PC-3 (cell line): ENCODE data around the gene NTN5. TPM values are rescaled to one million over a fixed set of nuclear protein-coding genes. Genes with fewer than 3 reads are reported as not detected.
"Not testable (repeated sequence)": the region's sequence is repeated elsewhere in the genome, so short reads cannot be mapped to it uniquely, and the experiment has no call there.

Source experiments
- ATAC-seq: fragments of 200-7000 bp; cut with Tn5 transposase; 2 replicates; pipeline ENCODE4 v1.9.1; 2020; ENCODE audit warnings: mild to moderate bottlenecking, moderate library complexity
- BruUV-seq: library from RNA; stranded (reverse); fragments of 400-500 nt; replicated peaks from 2 replicates; lab custom pipeline; 2021; lab: Mats Ljungman, UMichigan
- CTCF ChIA-PET: fragments of 300-600 bp; sonication (Branson Sonifier 250); formaldehyde crosslinking; loops from one replicate; lab custom pipeline; 2022; ENCODE audit warnings: antibody characterized with exemption; lab: Charles Lee
- POLR2A ChIA-PET: fragments of 300-600 bp; sonication (Branson Sonifier 250); formaldehyde crosslinking; loops from one replicate; lab custom pipeline; 2022; ENCODE audit warnings: antibody characterized with exemption; ENCODE audit not compliant: unreplicated experiment; lab: Charles Lee
- DNase-seq: peaks from one replicate; pipeline ENCODE4 v3.0.0-alpha.2; 2015
- H2AFZ ChIP-seq: fragments of 300-600 bp; sonication (generic); 2 replicates; pipeline ENCODE4 v1.6.0; 2016; ENCODE audit warnings: antibody characterized with exemption, low read length
- H3F3A ChIP-seq: fragments of 300-600 bp; sonication (generic); one replicate; pipeline ENCODE4 v1.6.0; 2017; ENCODE audit warnings: antibody characterized with exemption, low read length, control low read depth, mild to moderate bottlenecking; ENCODE audit not compliant: unreplicated experiment
- H3K27ac ChIP-seq: fragments of 300-600 bp; sonication (generic); 2 replicates; pipeline ENCODE4 v1.5.1; 2016; ENCODE audit warnings: mild to moderate bottlenecking, low read length
- H3K27me3 ChIP-seq: fragments of 300-600 bp; sonication (generic); 2 replicates; pipeline ENCODE4 v1.6.1; 2016; ENCODE audit warnings: low read length, mixed read lengths
- H3K36me3 ChIP-seq: fragments of 300-600 bp; sonication (generic); 2 replicates; pipeline ENCODE4 v1.6.1; 2016; ENCODE audit warnings: low read depth, mixed run types, low read length, mixed read lengths
- H3K4me1 ChIP-seq: fragments of 300-600 bp; sonication (generic); 2 replicates; pipeline ENCODE4 v1.5.1; 2016; ENCODE audit warnings: low read length; ENCODE audit not compliant: insufficient read depth
- H3K4me2 ChIP-seq: fragments of 300-600 bp; sonication (generic); 2 replicates; pipeline ENCODE4 v1.6.0; 2016; ENCODE audit warnings: low read length
- H3K4me3 ChIP-seq: fragments of 300-600 bp; sonication (generic); 2 replicates; pipeline ENCODE4 v1.5.1; 2016; ENCODE audit warnings: mild to moderate bottlenecking, low read length, mixed read lengths
- H3K79me2 ChIP-seq: fragments of 300-600 bp; sonication (generic); 2 replicates; pipeline ENCODE4 v1.6.1; 2017; ENCODE audit warnings: low read length, mixed read lengths
- H3K9ac ChIP-seq: fragments of 300-600 bp; sonication (generic); 2 replicates; pipeline ENCODE4 v1.6.0; 2016; ENCODE audit warnings: mild to moderate bottlenecking, low read length
- H3K9me2 ChIP-seq: fragments of 300-600 bp; sonication (generic); replicated peaks from 2 replicates; pipeline ENCODE4 v1.6.1; 2016; ENCODE audit warnings: mixed run types, low read length, mixed read lengths
- H3K9me3 ChIP-seq: fragments of 300-600 bp; sonication (generic); 2 replicates; pipeline ENCODE4 v1.6.1; 2016; ENCODE audit warnings: low read length, mixed read lengths
- H4K20me1 ChIP-seq: fragments of 300-600 bp; sonication (generic); 2 replicates; pipeline ENCODE4 v1.6.1; 2016; ENCODE audit warnings: low read length, mixed read lengths
- CTCF ChIP-seq: fragments of 300-600 bp; sonication (generic); conservative IDR thresholded peaks from 2 replicates; pipeline ENCODE4 v1.5.1; 2017; ENCODE audit warnings: antibody characterized with exemption, low read depth, mild to moderate bottlenecking, low read length
- EZH2 ChIP-seq: fragments of 300-600 bp; sonication (generic); IDR thresholded peaks from one replicate; pipeline ENCODE4 v1.6.1; 2017; ENCODE audit warnings: antibody characterized with exemption, mild to moderate bottlenecking, low read length; ENCODE audit not compliant: unreplicated experiment
- EZH2phosphoT487 ChIP-seq: fragments of 300-600 bp; sonication (generic); IDR thresholded peaks from 2 replicates; pipeline ENCODE4 v1.6.1; 2018; ENCODE audit warnings: mild to moderate bottlenecking, antibody characterized with exemption, low read length, borderline replicate concordance
- intact Hi-C: fragments of 100-400 bp; cut with micrococcal nuclease; formaldehyde crosslinking; loops from 2 replicates; pipeline ENCODE4 v1.9.0; 2023
- total RNA-seq: library from RNA; depleted of rRNA; stranded (reverse); fragments of >200 nt; gene quantifications from 2 replicates; pipeline ENCODE4 v1.2.3, GENCODE V29; 2014

The NTN5 gene
- total RNA-seq, 1 experiment from 2014 or later: 0.18 TPM

GRCh38 chr19:48687776-48688175 is 15.0 kb upstream of the NTN5 start:
- Histone ChIP-seq H3K4me1 (peaks cover 3% of the 10 kb centered on the region; the same call in 1 of the 2 replicates), H3K9me2 (no peaks in the 10 kb centered on the region), H3K4me2 (no peak overlapping the region), H3K79me2 (no peaks in the 10 kb centered on the region), H2AFZ (no peak overlapping the region), H3K9ac (no peak overlapping the region), H3K9me3 (no peaks in the 10 kb centered on the region), H3K27me3 (no peaks in the 10 kb centered on the region), H4K20me1 (no peaks in the 10 kb centered on the region), H3K36me3 (no peaks in the 10 kb centered on the region), H3K27ac (no peak overlapping the region), H3K4me3 (no peak overlapping the region), H3F3A (no peaks in the 10 kb centered on the region)
- BruUV-seq: no TSS peak
- intact Hi-C loops: no loop called here
- POLR2A ChIA-PET: no interaction called here
- no peak for TF ChIP-seq EZH2phosphoT487
- no peak for TF ChIP-seq CTCF
- no peak for TF ChIP-seq EZH2
- CTCF ChIA-PET: no interaction called here
- DNase-seq: no peak
- ATAC-seq: no peak

DNA sequence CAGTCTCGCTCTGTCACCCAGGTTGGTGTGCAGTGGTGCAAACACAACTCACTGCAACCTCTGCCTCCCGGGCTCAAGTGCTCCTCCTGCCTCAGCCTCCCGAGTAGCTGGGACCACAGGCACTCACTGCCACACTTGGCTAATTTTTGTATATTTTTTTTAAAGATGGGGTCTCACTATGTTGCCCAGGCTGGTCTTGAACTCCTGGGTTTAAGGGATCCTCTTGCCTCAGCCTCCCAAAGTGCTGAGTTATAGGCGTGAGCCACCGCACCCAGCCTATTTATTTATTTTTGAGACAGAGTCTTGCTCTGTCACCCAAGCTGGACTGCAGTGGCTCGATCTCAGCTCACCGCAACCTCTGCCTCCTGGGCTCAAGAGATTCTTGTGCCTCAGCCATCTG is 13.8 kb upstream of the NTN5 start:
- H4K20me1 ChIP-seq, intact Hi-C loops, H3K4me3 ChIP-seq, H3F3A ChIP-seq, POLR2A ChIA-PET, H3K27ac ChIP-seq, H3K9me3 ChIP-seq, BruUV-seq, DNase-seq, H3K4me1 ChIP-seq, H3K9me2 ChIP-seq, CTCF ChIA-PET, H3K27me3 ChIP-seq, H3K36me3 ChIP-seq, H2AFZ ChIP-seq, ATAC-seq, H3K4me2 ChIP-seq, H3K9ac ChIP-seq, H3K79me2 ChIP-seq: not testable (repeated sequence)

DNA sequence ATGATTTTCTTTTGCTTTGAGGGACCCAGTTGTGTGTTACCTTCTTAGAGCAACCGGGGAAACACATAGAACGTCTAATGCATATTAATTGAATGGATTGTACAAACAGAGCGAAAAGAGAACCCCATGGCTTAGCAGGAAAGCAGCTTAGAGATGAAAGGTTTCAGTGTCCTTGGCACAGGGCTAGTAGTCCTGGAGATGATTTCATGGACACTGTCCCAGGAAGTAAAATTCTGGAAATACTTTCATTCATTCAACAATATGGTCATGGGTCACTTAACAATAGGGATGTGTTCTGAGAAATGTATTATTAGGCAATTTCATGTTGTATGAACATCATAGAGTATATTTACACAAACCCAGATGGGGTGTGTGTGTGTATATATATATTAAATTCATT is 13.3 kb upstream of the NTN5 start:
- Histone ChIP-seq H4K20me1 (no peaks in the 10 kb centered on the region), H3K9ac (no peak overlapping the region), H3K9me2 (no peaks in the 10 kb centered on the region), H3K4me2 (no peak overlapping the region), H2AFZ (no peak overlapping the region), H3K4me3 (no peak overlapping the region), H3K4me1 (peaks cover 3% of the 10 kb centered on the region; the same call in 1 of the 2 replicates), H3K79me2 (no peaks in the 10 kb centered on the region), H3K9me3 (no peaks in the 10 kb centered on the region), H3F3A (no peaks in the 10 kb centered on the region), H3K36me3 (no peaks in the 10 kb centered on the region), H3K27me3 (no peaks in the 10 kb centered on the region), H3K27ac (no peak overlapping the region)
- ChIA-PET POLR2A (no interaction called here), CTCF (no interaction called here)
- BruUV-seq: no TSS peak
- DNase-seq (peak; percentile 43), ATAC-seq (no peak)
- TF ChIP-seq CTCF (no peak), EZH2phosphoT487 (no peak), EZH2 (no peak)
- intact Hi-C loops: no loop called here
